ENCODE data around the gene CCDC110.

CCDC110 gene

DNA sequence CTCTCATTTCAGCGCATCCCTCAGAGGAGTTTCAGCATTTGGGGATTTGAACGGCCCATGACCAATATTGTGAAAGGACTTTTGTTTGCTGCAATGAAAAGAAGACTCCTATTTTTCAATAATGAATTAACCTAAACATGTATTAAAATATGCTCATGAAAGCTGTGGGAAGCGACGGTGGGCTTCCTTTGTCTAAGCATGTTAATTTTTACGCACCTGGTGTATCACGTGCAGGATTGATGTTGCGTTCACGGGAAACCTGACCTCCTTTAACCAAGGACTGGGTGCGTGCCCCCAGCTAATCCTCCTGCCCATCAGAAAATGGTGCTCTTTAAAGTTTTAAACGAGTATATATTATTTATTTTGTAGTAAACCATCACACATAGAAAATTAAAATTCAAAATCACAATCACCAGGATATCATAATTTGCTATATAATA is 590 bp upstream of the CCDC110 start:
- DNase-seq (ENCODE audit: low read depth) = no peak

DNA sequence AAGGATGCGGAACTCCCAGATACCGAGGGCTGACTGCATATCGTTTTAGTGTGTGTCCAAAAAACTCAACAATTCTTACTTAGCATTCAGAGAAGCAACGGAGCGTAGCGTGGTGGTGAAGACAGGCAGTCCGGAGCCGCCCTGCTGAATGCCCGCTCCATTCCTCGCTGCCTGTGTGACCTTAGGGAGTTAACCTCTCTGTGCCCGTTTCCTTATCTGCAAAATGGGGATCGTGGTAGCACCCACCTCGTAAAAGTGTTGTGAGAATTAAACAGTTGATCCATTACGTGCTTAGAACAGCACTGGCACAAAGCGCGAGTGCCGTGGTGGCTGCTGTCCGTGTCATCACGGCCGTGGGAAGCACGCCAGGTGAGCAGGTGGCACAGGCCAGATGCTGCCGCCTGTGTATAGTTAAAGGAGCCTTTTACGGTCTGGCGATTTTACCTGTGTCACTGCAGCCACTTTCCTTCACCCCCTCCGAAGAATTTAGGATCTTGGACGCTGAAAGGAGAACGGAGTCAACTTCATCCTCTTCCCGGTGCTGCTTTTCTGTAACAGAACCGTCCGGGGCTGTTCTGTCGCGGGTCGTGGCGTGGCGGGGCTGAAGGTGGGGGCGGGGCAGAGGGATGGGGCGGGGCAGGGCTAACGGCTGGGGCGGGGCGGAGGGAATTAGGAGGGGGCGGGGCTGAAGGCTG is 885 bp downstream of the CCDC110 start:
- no peak for DNase-seq (ENCODE audit: low read depth)

GRCh38 chr4:185469580-185470154 is 1.9 kb downstream of the CCDC110 start:
- DNase-seq (ENCODE audit: low read depth) = no peak

DNA sequence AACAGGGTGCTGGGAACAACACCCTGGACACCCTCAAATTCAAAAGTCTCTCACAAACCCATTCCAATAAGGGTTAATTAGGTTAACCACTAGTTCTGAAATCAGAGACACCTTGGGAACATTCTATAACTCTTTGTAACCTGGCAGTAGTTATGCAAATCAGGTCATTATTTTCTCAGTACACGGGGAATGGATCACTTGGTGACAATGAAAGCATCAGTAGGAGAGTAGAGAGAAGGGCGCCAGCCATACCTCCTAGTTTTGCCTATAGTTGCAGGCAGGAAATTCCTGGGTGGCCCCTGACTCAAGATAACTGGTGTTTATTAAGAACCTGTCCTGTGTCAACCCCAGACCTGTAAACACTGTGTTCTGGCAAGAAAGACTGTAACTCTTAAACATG is 2.5 kb downstream of the CCDC110 start:
- no peak for DNase-seq (ENCODE audit: low read depth)

DNA sequence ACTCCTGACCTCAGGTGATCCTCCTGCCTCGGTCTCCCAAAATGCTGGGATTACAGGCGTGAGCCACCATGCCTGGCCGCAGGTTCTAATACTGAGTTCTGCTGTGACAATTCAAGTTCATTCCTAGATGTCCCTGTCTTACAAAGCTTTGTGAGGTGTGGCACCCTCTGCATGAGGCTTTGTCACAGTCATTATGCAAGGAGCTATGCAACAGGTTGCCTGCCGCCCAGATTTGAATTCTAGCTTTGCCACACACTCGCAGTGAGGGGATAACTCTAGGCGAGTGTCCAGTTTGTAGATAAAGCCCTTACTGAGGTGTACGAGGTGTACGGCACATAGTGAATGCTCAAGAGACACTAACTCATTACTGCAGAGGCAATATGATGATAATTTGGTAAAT is 3.5 kb downstream of the CCDC110 start:
- no peak for DNase-seq (ENCODE audit: low read depth)

DNA sequence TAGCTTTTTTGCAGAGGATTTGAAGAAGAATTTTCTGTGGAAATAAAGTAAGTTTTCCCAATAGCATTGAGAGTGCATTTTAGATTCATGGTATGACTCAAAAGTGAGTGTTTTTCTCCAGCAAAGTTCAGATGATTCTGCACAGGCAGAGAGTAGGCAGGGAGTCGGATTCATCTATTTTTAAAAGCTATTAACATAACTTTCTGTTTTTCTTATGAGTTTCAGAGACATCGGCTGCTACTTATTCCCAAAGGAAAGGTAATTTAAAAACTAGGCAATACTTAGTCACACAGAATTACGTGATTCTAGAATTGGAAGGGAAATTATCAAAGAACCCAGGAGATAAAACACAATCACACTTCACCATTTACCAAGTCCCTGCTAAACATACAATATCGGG is 4.4 kb downstream of the CCDC110 start:
- DNase-seq (ENCODE audit: low read depth) = no peak

DNA sequence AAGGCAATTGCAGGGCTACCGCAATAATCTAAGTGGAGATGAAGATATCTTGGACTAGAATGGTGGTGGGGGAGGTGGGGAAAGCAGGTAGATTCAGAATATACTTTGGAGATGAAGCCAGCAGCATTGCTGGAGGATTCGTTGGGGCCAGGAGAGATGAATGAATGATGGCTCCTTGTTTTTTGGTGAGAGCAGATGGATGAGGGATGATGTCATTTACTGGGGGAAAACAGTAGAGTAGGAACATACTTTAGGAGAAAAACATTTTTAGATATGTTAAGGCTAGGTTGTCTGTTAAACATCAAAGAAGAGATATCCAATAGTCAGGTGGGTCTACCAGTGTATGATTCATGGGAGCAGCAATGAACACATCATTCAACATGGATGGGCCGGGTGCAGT is 5.8 kb downstream of the CCDC110 start:
- DNase-seq (ENCODE audit: low read depth) = no peak

- DNase-seq (ENCODE audit: low read depth) = no peak
Observed at GRCh38 chr4:185464887-185465286, 6.6 kb downstream of the CCDC110 start.

GRCh38 chr4:185464183-185464582 is 7.3 kb downstream of the CCDC110 start:
- no peak for DNase-seq (ENCODE audit: low read depth)

DNA sequence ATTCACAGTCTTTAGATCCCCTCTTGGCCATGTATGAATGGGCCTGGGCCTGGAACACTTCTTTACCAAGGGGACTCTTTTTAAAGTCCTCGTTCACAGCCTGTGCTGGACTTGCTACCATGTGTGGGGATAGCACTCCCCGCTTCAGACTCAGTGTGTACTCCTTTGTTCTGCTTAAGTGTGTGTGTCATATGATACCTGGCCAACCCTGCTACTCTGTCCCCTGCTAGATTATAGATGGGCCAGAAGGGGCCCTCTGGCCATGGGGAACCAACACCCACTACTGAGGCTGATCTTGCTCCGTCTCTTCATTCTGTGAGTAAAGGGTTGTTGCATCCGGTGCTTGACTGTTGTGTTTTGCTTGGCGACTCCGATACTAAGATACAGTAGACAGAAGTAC is 8.0 kb downstream of the CCDC110 start:
- DNase-seq (ENCODE audit: low read depth) = no peak

- no peak for DNase-seq (ENCODE audit: low read depth)
Observed at GRCh38 chr4:185461565-185461964, 10.0 kb downstream of the CCDC110 start.

- no peak for DNase-seq (ENCODE audit: low read depth)
Observed at GRCh38 chr4:185457136-185457535, 14.4 kb downstream of the CCDC110 start.

DNA sequence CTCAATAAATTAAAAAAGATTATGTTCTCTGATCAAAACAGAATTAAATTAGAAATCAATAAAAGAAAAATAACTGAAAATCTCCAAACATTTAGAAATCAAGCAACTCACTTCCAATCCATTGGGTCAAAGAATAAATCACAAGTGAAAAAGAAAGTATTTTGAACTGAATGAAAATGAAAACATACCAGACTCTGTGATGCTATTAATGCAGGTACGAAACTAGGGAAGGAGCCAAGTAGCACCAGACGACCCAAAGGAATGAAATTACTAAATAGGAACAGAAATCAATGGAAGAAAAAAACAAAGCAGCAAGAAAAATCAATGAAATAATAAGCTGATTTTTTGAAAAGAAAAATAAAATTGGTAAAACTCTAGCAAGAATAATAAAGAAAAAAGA is 15.4 kb downstream of the CCDC110 start:
- DNase-seq (ENCODE audit: low read depth) = no peak

DNA sequence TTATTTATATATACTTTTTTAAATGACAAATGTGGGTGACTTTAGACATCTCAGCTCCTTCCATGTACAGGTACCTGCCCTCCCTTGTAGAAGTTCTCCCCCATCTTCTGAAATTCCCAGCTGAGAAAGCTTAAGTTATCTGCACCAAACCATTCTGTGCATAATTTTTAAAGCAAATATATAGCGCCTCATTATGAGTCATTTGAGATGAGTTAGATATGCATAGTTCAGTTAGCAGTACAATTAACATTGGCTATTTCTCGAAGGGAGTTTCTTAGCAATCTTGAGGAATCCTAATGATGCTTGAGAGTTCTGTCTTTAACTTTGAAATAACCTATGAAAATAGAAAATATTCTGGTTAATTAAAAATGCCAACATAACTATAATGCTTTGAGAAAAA is 26.3 kb downstream of the CCDC110 start:
- no peak for DNase-seq (ENCODE audit: low read depth)

DNA sequence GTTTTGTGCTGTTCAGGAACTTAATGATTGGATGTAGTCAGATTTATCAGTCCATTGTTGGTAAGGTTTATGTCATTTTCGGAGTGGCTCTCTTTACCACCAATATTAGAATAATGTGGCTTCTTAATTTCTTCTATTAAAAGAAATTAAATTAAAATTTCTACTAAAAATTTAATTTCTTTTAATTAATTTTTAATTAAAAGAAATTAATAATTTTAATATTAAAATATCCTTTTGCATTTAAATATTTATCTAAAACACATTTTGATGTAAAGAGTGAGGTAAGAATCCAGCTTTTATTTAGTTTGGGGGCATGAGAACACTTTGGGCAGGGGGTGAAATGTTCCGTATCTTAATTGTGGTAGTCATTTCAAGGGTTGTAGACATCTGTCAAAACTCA is 30.1 kb downstream of the CCDC110 start:
- DNase-seq (ENCODE audit: low read depth) = no peak

- DNase-seq (ENCODE audit: low read depth) = no peak
Observed at GRCh38 chr4:185437809-185438208, 33.7 kb downstream of the CCDC110 start.

- DNase-seq (ENCODE audit: low read depth) = no peak
Observed at GRCh38 chr4:185435466-185435865, 36.1 kb downstream of the CCDC110 start.

DNA sequence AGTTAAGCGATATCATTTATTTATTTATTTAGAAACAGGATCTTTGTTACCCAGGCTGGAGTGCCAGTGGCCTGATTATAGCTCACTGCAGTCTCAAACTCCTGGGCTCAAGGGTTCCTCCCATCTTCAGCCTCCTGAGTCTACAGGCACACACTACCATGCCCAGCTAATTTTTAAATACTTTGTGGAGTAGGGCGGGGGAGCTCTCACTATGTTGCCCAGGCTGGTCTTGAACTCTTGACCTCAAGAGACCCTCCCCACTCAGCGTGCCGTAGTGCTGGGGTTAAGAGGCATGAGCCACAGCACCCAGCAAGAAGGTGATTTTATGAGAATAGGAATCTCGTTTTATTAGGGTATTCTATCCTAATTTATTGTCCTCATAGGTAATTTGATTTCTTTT is 41.9 kb downstream of the CCDC110 start:
- no peak for DNase-seq (ENCODE audit: low read depth)

- no peak for DNase-seq (ENCODE audit: low read depth)
Observed at GRCh38 chr4:185426960-185427688, 44.4 kb downstream of the CCDC110 start.

DNA sequence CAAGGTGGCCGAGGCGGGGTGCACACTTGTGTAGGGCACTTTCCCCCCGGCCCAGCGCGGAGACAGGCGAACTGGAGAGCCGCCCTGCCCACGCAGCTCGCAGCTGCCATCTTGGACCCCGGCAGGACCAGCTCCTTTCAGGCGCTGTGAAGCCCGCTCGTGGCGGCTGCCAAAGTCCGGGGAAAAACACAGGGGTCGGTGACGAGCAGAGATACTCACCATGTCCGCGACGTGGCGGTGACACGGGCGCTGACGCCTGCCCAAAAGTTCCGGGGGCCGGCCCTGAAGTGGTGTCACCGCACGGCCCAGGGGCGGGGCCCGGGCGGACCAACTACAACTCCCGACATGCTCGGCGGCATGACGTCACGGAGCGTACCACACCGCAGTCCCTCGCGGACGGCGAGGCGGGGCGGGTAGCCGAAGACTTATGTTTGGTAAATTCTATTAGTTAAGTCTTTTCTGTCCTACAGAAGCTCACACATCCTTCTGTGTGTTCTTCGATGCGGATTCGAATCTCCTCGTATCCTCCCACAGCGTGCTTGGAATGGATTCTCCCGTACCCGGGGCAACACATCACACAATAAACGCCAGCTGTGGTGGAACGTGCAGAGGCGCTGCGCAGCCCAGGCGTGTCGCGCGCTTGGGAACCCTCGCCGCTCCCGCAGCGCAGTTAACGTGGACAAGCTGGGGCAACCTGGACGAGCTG is 45.7 kb downstream of the CCDC110 start, which contains the start of gene UFSP2:
TSS of gene UFSP2 (minus strand) at position 318 of the 706 bp plus-strand sequence. CDS start at position 222, 96 bp downstream.
- DNase-seq (ENCODE audit: low read depth) = peak; percentile 53

DNA sequence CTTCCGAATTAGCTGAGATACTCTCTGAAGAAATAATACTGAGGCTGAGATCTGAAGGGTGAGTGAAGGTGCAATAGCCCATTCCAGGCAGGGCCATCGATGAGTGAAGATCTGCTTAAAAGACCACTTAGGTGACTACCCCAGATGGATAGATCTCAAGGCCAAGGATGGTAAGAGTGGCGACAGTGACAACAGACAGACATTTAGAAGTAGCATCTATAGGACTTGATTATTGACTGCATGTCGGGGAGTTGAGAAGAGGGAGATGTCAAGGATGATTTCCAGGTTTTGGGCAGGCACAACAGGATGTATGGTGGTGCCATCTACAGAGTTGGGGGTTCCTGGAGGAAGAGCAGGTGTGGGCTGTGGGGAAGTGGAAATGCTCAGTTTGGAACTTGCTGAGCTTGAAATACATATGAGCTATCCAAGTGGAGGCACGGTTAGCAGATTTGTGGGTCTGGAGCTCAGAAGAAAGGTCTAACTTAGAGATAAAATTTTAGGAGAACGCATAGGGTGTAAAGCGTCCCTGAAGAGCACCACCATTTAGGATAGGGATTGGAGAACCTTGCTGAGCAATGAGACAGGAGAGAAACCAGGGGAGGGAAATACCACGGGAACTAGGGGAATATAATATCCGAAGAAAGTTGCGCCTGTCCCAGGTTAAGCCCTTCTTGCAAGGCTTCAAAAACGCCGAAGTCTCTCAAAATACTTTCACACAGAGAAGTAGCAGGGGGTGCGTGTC is 46.5 kb downstream of the CCDC110 start:
- peak; percentile 26 for DNase-seq (ENCODE audit: low read depth)
